Jurkat, Clone E6-1 (cell line): ENCODE results near the gene BOC.

Experiments
- DNase-seq: peaks from one replicate; pipeline ENCODE4 v3.0.0-alpha.2; 2011; ENCODE audit warnings: low read depth, low spot score
- H3K4me3 ChIP-seq: 2 replicates; pipeline ENCODE4 v1.5.1; 2011; ENCODE audit warnings: mild to moderate bottlenecking, low read length, control low read depth, moderate library complexity

Gene BOC

GRCh38 chr3:113274425-113275257 lies 63.3 kb downstream of the BOC start:
- H3K4me3 ChIP-seq: no peak overlapping the region
- DNase-seq: no peak

- no peak for DNase-seq
- H3K4me3 ChIP-seq: no peak overlapping the region
These were observed 63.9 kb downstream of the BOC start for GRCh38 chr3:113275258-113275556.

DNA sequence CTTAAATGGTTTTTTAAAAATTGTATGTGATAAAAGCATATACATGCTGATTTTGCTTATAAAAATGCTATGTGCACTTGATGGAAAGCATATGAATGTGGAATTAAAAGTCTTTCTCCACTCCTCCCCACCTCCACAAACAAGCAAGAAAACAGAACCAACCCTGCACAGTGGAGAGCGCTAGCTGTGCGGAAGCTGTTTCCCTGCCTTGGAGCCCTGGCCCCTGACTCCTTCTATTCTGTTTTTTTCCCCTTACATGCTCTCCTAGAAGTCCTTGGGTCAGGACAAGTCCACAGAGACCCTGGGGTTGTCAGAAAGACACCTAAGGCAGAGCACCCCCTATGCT lies 64.2 kb downstream of the BOC start:
- DNase-seq: no peak
- H3K4me3 ChIP-seq: no peak overlapping the region

DNA sequence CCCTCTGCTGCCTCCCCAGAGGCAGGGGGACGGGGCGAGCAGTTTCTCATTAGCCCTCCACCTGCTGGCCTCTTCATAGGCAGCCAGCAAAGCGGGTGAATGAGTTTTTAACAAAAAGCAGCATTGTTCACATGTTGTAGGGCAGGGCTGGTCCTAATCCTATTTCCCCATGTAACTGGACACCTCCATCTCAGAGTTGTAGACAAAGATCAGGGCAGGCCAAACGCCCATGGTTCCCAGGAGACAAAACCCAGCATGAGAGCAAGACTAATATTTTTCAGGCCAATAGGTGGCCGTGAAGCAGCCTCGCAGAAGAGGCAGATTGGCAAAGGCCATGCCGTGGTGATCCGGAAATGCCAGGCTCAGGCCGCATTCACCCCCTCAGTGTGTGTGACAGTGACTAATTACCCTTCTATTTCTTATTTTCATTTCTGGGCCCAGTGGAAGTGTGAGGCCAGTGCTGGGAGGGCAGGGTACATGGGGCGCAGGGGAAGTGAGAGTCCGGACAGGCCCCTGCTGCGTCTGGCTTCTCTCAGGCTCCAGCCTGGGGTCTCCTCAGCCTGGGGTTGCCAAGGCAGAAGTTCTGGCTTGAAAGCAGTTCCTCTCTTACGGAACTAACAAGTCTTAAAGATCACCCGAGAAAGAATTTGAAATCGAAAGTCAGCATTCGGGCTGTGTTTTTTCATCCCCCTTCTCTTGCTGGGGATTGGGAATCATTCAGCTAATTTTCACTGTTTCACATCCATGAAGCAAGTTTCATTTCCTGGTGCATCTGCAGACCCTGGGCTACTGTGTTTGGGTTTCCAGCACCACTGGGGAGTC lies 64.8 kb downstream of the BOC start:
- no peak overlapping the region for H3K4me3 ChIP-seq
- DNase-seq: no peak

DNA sequence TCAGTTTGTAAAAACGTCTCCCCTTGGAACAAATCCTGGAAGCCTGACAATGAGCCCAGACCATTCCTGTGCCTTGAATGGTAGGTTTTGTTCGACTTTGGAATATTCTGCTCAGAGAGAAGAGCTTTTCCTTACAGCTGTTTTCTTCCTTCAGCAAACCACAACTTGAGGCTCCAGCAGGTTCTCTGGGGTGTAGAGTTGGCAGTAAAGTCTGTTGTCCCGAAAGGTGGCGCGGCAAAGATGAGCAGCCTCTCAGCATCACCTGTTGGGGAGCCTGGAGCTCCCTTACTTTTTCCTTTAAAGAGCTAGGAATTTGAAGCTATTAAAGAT lies 65.4 kb downstream of the BOC start:
- DNase-seq: no peak
- H3K4me3 ChIP-seq: no peak overlapping the region

- no peak for DNase-seq
- no peak overlapping the region for H3K4me3 ChIP-seq
These were observed 66.1 kb downstream of the BOC start for GRCh38 chr3:113277414-113277813.

DNA sequence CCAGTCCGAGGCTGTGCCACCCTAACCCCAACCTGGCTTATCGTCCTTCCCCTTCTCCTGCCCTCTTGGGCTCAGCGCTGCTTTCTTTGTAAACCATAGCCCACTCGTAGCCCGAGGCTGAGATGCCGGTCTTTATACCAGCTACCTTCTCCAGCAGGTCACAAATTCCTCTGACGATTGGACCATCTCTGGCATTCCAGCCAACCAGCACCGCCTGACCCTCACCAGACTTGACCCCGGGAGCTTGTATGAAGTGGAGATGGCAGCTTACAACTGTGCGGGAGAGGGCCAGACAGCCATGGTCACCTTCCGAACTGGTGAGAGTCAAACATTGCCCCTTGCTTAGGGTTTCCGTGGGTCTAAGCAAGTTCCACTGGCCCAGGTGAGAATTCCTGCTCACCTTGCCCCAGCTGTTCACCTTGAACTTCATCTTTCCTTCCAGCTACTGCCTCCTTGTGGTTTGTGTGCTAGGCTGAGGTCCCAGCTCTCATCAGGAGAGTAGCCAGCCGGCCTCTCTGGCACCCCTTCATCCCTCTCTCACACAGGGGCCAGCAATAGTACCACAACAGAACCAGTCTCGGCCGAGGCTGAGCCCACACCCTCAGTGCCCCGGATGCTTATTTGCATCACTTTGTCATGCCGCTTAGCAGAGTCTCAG lies 66.7 kb downstream of the BOC start:
- H3K4me3 ChIP-seq: no peak overlapping the region
- DNase-seq: no peak

GRCh38 chr3:113278599-113278955 lies 67.2 kb downstream of the BOC start:
- DNase-seq: no peak
- H3K4me3 ChIP-seq: no peak overlapping the region

GRCh38 chr3:113279686-113280085 lies 68.3 kb downstream of the BOC start:
- DNase-seq: peak; percentile 11
- no peak overlapping the region for H3K4me3 ChIP-seq

DNA sequence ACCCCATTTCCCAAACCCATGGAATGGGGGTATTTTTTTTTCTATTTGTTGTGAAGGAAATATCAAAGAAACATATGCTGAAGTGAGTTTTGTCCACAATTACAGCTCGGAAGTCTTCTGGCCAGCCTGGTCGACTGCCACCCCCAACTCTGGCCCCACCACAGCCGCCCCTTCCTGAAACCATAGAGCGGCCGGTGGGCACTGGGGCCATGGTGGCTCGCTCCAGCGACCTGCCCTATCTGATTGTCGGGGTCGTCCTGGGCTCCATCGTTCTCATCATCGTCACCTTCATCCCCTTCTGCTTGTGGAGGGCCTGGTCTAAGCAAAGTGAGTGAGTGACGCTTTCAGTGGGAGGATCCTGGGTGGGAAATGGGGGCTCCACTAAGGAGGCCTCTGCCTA lies 71.9 kb downstream of the BOC start:
- no peak for DNase-seq
- no peak overlapping the region for H3K4me3 ChIP-seq

- no peak overlapping the region for H3K4me3 ChIP-seq
- DNase-seq: no peak
These were observed 73.2 kb downstream of the BOC start for GRCh38 chr3:113284453-113285050.

DNA sequence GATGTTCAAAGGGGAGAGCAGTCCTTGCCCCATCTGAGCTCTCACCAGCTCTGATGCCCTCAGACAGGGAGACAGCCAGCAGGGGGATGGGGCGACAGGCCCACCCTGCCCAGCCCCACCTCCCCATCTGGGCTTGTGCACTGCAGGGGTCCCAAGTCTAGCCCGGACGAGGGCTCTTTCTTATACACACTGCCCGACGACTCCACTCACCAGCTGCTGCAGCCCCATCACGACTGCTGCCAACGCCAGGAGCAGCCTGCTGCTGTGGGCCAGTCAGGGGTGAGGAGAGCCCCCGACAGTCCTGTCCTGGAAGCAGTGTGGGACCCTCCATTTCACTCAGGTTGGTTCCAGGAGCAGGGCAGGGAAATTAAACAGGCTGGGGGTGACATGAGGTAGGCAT lies 73.9 kb downstream of the BOC start:
- no peak for DNase-seq
- no peak overlapping the region for H3K4me3 ChIP-seq

GRCh38 chr3:113285741-113286140 lies 74.4 kb downstream of the BOC start:
- H3K4me3 ChIP-seq: no peak overlapping the region
- DNase-seq: no peak

- no peak overlapping the region for H3K4me3 ChIP-seq
- no peak for DNase-seq
These were observed 75.2 kb downstream of the BOC start for GRCh38 chr3:113286524-113286923.

- H3K4me3 ChIP-seq: no peak overlapping the region
- DNase-seq: no peak
These were observed 75.9 kb downstream of the BOC start for GRCh38 chr3:113287111-113287802.

- peak; percentile 54 for DNase-seq
- no peak overlapping the region for H3K4me3 ChIP-seq
These were observed 76.7 kb downstream of the BOC start for GRCh38 chr3:113287803-113288648.

DNA sequence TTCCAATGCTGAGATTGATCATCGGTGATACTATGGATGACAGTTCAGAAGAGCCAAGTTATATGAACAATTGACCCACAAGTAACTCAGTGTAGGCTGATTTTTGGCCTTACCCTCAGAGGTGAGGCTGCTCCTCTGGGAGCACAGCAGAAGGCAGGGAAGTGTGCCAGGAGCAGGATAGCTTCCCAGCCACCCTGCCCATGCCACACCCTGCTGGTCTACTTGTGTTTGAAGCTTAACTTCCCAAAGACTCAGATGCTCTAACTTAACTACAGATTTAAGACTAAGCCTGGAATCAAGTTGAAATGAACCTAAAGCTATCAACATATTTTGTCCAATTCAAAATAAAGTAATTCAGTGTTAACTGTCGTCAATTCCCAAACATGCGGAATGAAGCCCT lies 77.5 kb downstream of the BOC start:
- no peak for DNase-seq
- H3K4me3 ChIP-seq: no peak overlapping the region

DNA sequence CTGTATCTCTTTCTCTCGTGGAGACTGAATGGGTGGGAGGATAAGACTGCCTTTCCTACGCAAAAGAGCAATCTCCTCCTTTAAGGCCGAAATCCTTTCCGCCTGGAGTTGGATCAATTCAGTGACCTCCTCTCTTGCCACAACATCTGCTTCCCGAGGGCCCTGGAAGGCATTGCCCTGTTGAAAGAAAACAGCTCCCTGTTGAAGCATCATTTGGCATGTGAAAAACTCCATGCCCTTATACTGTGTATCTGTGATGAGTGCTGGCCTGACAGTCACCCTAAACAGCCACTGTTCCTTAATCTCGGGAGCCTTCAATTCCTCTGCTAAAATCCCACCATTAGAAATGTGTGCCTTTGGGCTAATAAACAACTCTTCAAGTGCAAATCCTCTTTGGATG lies 80.2 kb downstream of the BOC start:
- no peak for DNase-seq
- H3K4me3 ChIP-seq: no peak overlapping the region

- DNase-seq: no peak
- H3K4me3 ChIP-seq: no peak overlapping the region
These were observed 81.6 kb downstream of the BOC start for GRCh38 chr3:113292933-113293332.
